ENCODE results near the gene SNRPB.

Gene SNRPB

GRCh38 chr20:2416541-2417212 is 53.9 kb downstream of the SNRPB start:
- Histone ChIP-seq H3K4me3 (ENCODE audit: low read depth, low read length) (no peak overlapping the region), H3K27ac (ENCODE audit: extremely low read depth, low read depth, low read length) (no peak overlapping the region), H3K4me1 (ENCODE audit: control insufficient read depth, insufficient read depth, low read length) (0 out of 2 replicates have a peak, but pooled peaks cover 2% of the 10 kb centered on the region), H3K36me3 (ENCODE audit: control insufficient read depth in 2 of 2, insufficient read depth in 1 of 2, low read length in 2 of 2) (no peaks in the 10 kb centered on the region), H3K9me3 (ENCODE audit: control insufficient read depth, insufficient read depth, low read depth, low read length) (no peaks in the 10 kb centered on the region)
- POLR2A ChIA-PET, result no interaction called here
- CTCF ChIA-PET, result interaction anchor here (1.8 kb wide), 1 partner anchor 30 kb away, joined by 3 read pairs; no protein-coding TSS in a partner anchor
- TF ChIP-seq ZFP37 (tag by site-specific recombination; IDR thresholded peaks at IDR 0.05) (no peak), ZNF391 (tag by site-specific recombination; IDR thresholded peaks at IDR 0.05; ENCODE audit: borderline replicate concordance, low read depth) (no peak), ZBTB7A (tag by site-specific recombination; IDR thresholded peaks at IDR 0.05; ENCODE audit: low read depth) (no peak), ZIC2 (tag by site-specific recombination; IDR thresholded peaks at IDR 0.05) (no peak), SP7 (tag by site-specific recombination; IDR thresholded peaks at IDR 0.05) (no peak), SALL2 (tag by site-specific recombination; IDR thresholded peaks at IDR 0.05; ENCODE audit: borderline replicate concordance) (no peak), ZNF514 (tag by site-specific recombination; IDR thresholded peaks at IDR 0.05) (no peak), ZNF426 (tag by site-specific recombination; IDR thresholded peaks at IDR 0.05) (no peak), ZNF664 (tag by site-specific recombination; IDR thresholded peaks at IDR 0.05) (no peak), ZNF184 (tag by site-specific recombination; IDR thresholded peaks at IDR 0.05) (no peak), ZBTB20 (tag by site-specific recombination; IDR thresholded peaks at IDR 0.05) (no peak), GLIS2 (tag by site-specific recombination; IDR thresholded peaks at IDR 0.05) (no peak), ZNF2 (tag by site-specific recombination; IDR thresholded peaks at IDR 0.05) (no peak), ZNF433 (tag by site-specific recombination; IDR thresholded peaks at IDR 0.05; ENCODE audit: low read depth) (no peak), ZNF133 (tag by site-specific recombination; IDR thresholded peaks at IDR 0.05) (no peak), KLF10 (tag by site-specific recombination; IDR thresholded peaks at IDR 0.05) (no peak)
- TF ChIP-seq, protein P1, sequence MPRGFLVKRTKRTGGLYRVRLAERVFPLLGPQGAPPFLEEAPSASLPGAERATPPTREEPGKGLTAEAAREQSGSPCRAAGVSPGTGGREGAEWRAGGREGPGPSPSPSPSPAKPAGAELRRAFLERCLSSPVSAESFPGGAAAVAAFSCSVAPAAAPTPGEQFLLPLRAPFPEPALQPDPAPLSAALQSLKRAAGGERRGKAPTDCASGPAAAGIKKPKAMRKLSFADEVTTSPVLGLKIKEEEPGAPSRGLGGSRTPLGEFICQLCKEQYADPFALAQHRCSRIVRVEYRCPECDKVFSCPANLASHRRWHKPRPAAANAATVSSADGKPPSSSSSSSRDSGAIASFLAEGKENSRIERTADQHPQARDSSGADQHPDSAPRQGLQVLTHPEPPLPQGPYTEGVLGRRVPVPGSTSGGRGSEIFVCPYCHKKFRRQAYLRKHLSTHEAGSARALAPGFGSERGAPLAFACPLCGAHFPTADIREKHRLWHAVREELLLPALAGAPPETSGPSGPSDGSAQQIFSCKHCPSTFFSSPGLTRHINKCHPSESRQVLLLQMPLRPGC (tag by site-specific recombination; IDR thresholded peaks at IDR 0.05), result no peak

All from HEK293 (cell line).